OCI-LY7 (cell line): ENCODE data around the gene IARS2. TPM values are rescaled to one million over a fixed set of nuclear protein-coding genes. Genes with fewer than 3 reads are reported as not detected.

Experiments used
- microRNA-seq: library from miRNA; unstranded; fragments of <30 nt; microRNA quantifications from one replicate; pipeline ENCODE4 v1.2.0, GENCODE V29; 2022; ENCODE audit warnings: borderline replicate concordance
- small RNA-seq: library from RNA; depleted of rRNA; stranded (forward); fragments of <200 nt; gene quantifications from one replicate; pipeline ENCODE3, GENCODE V24; 2014
- total RNA-seq, 2 experiments: library from RNA; depleted of rRNA in 1 of 2; stranded (reverse); fragments of >200 nt in 1 of 2; shearing (Covaris generic) in 1 of 2; gene quantifications; 2 replicates each; pipeline ENCODE4 v1.2.3, GENCODE V29; 2014 to 2022

IARS2 gene
- total RNA-seq, 2 experiments from 2014 or later: 62.6 to 91.3 TPM

Small RNA genes within 50 kb of the gene (microRNA-seq; reads per million reads assigned to microRNA genes)
- gene MIR194-1 (not detected), gene MIR215 (not detected)

Small RNA genes within 50 kb of the gene (small RNA-seq; reads per million reads assigned to genes)
- not detected for gene MIR194-1
- not detected for gene MIR215

Other genes starting within 250 kb of the IARS2 start
- gene SLC30A10, start 165.6 kb upstream of the IARS2 start, total RNA-seq (2014; rRNA removed; shearing (Covaris generic)): not detected in 2 replicates
- gene SLC30A10, start 165.6 kb upstream of the IARS2 start, total RNA-seq (2022): not detected in 2 replicates
- gene EPRS1, start 47.6 kb upstream of the IARS2 start, total RNA-seq (2014; rRNA removed; shearing (Covaris generic)): 93.1 and 101 TPM in 2 replicates
- 174 and 175 TPM in 2 replicates for gene EPRS1, start 47.6 kb upstream of the IARS2 start, total RNA-seq (2022)
- 43.0 and 48.7 TPM in 2 replicates for gene BPNT1, start 4.3 kb upstream of the IARS2 start, total RNA-seq (2014; rRNA removed; shearing (Covaris generic))
- gene BPNT1, start 4.3 kb upstream of the IARS2 start, total RNA-seq (2022): 73.3 and 98.5 TPM in 2 replicates
- 16.9 and 22.6 TPM in 2 replicates for gene RAB3GAP2, start 178.3 kb downstream of the IARS2 start, total RNA-seq (2014; rRNA removed; shearing (Covaris generic))
- 37.4 and 41.1 TPM in 2 replicates for gene RAB3GAP2, start 178.3 kb downstream of the IARS2 start, total RNA-seq (2022)